ENCODE measurements around the gene RRP8. TPM values are rescaled to one million over a fixed set of nuclear protein-coding genes. Genes with fewer than 3 reads are reported as not detected.

RRP8 gene
- total and polyA plus RNA-seq, 2 donors from 2014 or later: 23.4 to 29.8 TPM

DNA sequence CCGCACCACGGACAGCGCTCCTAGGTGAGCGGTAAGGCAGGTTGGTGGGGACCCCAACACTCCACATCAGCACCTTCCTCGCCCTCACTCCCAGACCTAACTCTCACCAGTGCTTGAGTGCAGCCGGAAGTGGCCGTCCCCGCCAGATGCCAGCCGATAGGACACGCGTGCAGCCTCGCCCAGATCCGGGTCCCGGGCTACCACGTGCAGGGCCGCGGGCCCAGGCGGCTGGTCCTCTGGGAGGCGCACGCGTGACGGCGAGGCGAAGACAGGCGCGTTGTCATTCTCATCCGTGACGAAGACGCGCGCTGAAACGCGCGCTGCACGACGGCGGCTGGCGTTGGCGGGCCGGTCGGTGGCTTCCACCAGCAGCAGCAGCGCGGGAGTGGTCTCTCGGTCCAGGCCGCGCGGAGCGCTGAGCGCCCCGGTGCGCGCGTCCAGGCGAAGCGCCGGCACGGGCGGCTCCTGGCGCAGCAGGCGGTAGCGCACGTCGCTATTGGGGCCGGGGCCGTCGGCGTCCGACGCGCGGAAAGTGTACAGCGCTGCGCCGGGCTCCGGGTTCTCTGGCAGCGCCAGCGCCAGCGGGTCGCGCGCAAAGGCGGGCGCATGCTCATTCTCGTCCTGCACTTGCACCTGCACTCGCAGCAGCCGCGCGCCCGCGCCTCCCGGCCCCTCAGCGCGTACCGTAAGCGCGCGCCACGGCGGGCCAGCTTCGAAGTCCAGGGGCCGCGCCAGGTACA is 26.6 kb upstream of the RRP8 start:
- peak overlapping the region in 1 of 3 donors; percentile 37 for H3K4me3 ChIP-seq (ENCODE audit: low read length in 3 of 3)
- peaks cover 2 to 7% (median 3%) of the 10 kb centered on the region in 3 donors for H3K36me3 ChIP-seq (ENCODE audit: control insufficient read depth in 2 of 3, insufficient read depth in 3 of 3, low read length in 3 of 3)
- H3K4me1 ChIP-seq (ENCODE audit: control insufficient read depth in 2 of 3, insufficient read depth in 2 of 3, low read depth in 1 of 3, low read length in 3 of 3): peaks cover 0 to 4% (median 0%) of the 10 kb centered on the region in 3 donors
- peak; percentile 53 to 77 (median 66) for DNase-seq
- TF ChIP-seq, protein P1, sequence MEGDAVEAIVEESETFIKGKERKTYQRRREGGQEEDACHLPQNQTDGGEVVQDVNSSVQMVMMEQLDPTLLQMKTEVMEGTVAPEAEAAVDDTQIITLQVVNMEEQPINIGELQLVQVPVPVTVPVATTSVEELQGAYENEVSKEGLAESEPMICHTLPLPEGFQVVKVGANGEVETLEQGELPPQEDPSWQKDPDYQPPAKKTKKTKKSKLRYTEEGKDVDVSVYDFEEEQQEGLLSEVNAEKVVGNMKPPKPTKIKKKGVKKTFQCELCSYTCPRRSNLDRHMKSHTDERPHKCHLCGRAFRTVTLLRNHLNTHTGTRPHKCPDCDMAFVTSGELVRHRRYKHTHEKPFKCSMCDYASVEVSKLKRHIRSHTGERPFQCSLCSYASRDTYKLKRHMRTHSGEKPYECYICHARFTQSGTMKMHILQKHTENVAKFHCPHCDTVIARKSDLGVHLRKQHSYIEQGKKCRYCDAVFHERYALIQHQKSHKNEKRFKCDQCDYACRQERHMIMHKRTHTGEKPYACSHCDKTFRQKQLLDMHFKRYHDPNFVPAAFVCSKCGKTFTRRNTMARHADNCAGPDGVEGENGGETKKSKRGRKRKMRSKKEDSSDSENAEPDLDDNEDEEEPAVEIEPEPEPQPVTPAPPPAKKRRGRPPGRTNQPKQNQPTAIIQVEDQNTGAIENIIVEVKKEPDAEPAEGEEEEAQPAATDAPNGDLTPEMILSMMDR (IDR thresholded peaks at IDR 0.05; ENCODE audit: borderline replicate concordance, extremely low read depth, insufficient read depth): no peak
- H3K9ac ChIP-seq (ENCODE audit: low read length in 3 of 3): no peak overlapping the region
- intact Hi-C loops (cut with DNase I): no loop called here
- no peaks in the 10 kb centered on the region for H3K27me3 ChIP-seq (ENCODE audit: control insufficient read depth, insufficient read depth, low read length)
- no peaks in the 10 kb centered on the region for H3K9me3 ChIP-seq (ENCODE audit: control insufficient read depth in 2 of 3, insufficient read depth in 1 of 3, low read length in 3 of 3)
- H3K27ac ChIP-seq (ENCODE audit: low read depth in 2 of 2, low read length in 2 of 2): no peak overlapping the region
- no peak for FAIRE-seq

DNA sequence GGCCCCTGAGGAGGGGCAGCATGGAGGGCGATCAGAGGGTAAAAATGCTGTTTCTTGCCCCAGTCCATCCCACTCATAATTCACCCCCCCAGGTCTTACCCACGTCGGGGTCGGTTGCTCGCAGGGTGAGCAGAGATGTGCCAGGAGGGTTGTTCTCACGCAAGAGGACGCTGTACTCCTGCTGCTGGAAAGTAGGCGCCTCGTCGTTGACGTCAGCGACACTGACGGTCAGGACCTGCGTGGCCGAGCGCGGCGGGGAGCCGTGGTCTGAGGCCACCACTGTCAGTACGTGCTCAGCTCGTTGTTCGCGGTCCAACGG is 26.1 kb upstream of the RRP8 start:
- peaks cover 0 to 4% (median 0%) of the 10 kb centered on the region in 3 donors for H3K4me1 ChIP-seq (ENCODE audit: control insufficient read depth in 2 of 3, insufficient read depth in 2 of 3, low read depth in 1 of 3, low read length in 3 of 3)
- DNase-seq (peak in 1 of 5 donors; percentile 43), FAIRE-seq (no peak)
- TF ChIP-seq, protein P1 (IDR thresholded peaks at IDR 0.05; ENCODE audit: borderline replicate concordance, extremely low read depth, insufficient read depth): no peak
- H3K36me3 ChIP-seq (ENCODE audit: control insufficient read depth in 2 of 3, insufficient read depth in 3 of 3, low read length in 3 of 3): peaks cover 2 to 7% (median 6%) of the 10 kb centered on the region in 3 donors
- peak overlapping the region in 1 of 3 donors; percentile 37 for H3K4me3 ChIP-seq (ENCODE audit: low read length in 3 of 3)
- H3K27ac ChIP-seq (ENCODE audit: low read depth in 2 of 2, low read length in 2 of 2): no peak overlapping the region
- H3K27me3 ChIP-seq (ENCODE audit: control insufficient read depth, insufficient read depth, low read length): no peaks in the 10 kb centered on the region
- H3K9ac ChIP-seq (ENCODE audit: low read length in 3 of 3): no peak overlapping the region
- intact Hi-C loops (cut with DNase I): no loop called here
- no peaks in the 10 kb centered on the region for H3K9me3 ChIP-seq (ENCODE audit: control insufficient read depth in 2 of 3, insufficient read depth in 1 of 3, low read length in 3 of 3)

DNA sequence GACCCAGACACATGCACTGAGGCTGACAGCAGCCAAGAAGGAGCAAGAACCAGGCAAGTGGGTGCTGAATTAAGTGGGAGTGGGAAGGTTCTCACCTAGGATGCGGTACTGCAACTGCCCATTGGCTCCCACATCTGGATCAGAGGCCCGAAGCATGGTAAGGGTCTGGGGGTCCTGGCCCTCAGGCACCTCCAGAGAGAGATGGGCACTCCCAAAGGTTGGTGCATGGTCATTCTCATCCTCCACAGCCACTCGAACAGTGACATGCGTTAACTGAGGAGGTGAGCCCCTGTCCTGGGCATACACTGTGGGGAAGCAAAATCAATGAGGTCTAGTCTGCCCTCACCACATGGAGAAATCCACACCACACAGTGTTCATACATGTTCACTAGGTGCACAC is 25.1 kb upstream of the RRP8 start:
- Histone ChIP-seq H3K27ac (ENCODE audit: low read depth in 2 of 2, low read length in 2 of 2) (no peak overlapping the region), H3K36me3 (ENCODE audit: control insufficient read depth in 2 of 3, insufficient read depth in 3 of 3, low read length in 3 of 3) (peaks cover 2 to 7% (median 6%) of the 10 kb centered on the region in 3 donors), H3K27me3 (ENCODE audit: control insufficient read depth, insufficient read depth, low read length) (no peaks in the 10 kb centered on the region), H3K4me3 (ENCODE audit: low read length in 3 of 3) (no peak overlapping the region), H3K4me1 (ENCODE audit: control insufficient read depth in 2 of 3, insufficient read depth in 2 of 3, low read depth in 1 of 3, low read length in 3 of 3) (peaks cover 0 to 2% (median 0%) of the 10 kb centered on the region in 3 donors), H3K9me3 (ENCODE audit: control insufficient read depth in 2 of 3, insufficient read depth in 1 of 3, low read length in 3 of 3) (no peaks in the 10 kb centered on the region), H3K9ac (ENCODE audit: low read length in 3 of 3) (no peak overlapping the region)
- intact Hi-C loops (cut with DNase I): no loop called here
- no peak for DNase-seq
- TF ChIP-seq, protein P1 (IDR thresholded peaks at IDR 0.05; ENCODE audit: borderline replicate concordance, extremely low read depth, insufficient read depth): no peak
- FAIRE-seq: no peak
